HEK293 (cell line): ENCODE measurements around the gene ATP4A.

ENCODE experiments used
- KLF7 ChIP-seq: fragments of 450-650 bp; formaldehyde crosslinking; IDR thresholded peaks from 2 replicates; pipeline ENCODE4 v1.5.1; 2016; ENCODE audit warnings: missing biosample characterization, missing genetic modification characterization, borderline replicate concordance
- SETDB1 ChIP-seq: IDR thresholded peaks from one replicate; pipeline ENCODE4 v1.6.1; 2017; ENCODE audit warnings: mild to moderate bottlenecking, low read length, moderate library complexity, mixed read lengths; ENCODE audit not compliant: insufficient read length
- SP2 ChIP-seq: fragments of 450-650 bp; formaldehyde crosslinking; IDR thresholded peaks from 2 replicates; pipeline ENCODE4 v1.5.1; 2016; ENCODE audit warnings: missing biosample characterization, missing genetic modification characterization
- ZBTB1 ChIP-seq: fragments of 450-650 bp; formaldehyde crosslinking; IDR thresholded peaks from 2 replicates; pipeline ENCODE4 v1.5.1; 2016; ENCODE audit warnings: missing biosample characterization, missing genetic modification characterization
- ZFP37 ChIP-seq: fragments of 450-650 bp; formaldehyde crosslinking; IDR thresholded peaks from 2 replicates; pipeline ENCODE4 v1.5.1; 2016; ENCODE audit warnings: missing biosample characterization, missing genetic modification characterization
- ZNF10 ChIP-seq: fragments of 450-650 bp; formaldehyde crosslinking; IDR thresholded peaks from 2 replicates; pipeline ENCODE4 v1.5.1; 2017; ENCODE audit warnings: missing biosample characterization, missing genetic modification characterization
- ZNF112 ChIP-seq: fragments of 450-650 bp; formaldehyde crosslinking; IDR thresholded peaks from 2 replicates; pipeline ENCODE4 v1.5.0; 2017; ENCODE audit warnings: missing biosample characterization, missing genetic modification characterization
- ZNF138 ChIP-seq: fragments of 450-650 bp; formaldehyde crosslinking; IDR thresholded peaks from 2 replicates; pipeline ENCODE4 v1.5.1; 2016; ENCODE audit warnings: missing biosample characterization, missing genetic modification characterization, borderline replicate concordance
- ZNF140 ChIP-seq: fragments of 450-650 bp; formaldehyde crosslinking; IDR thresholded peaks from 2 replicates; pipeline ENCODE4 v1.5.1; 2016; ENCODE audit warnings: missing biosample characterization, missing genetic modification characterization
- ZNF2 ChIP-seq: fragments of 450-650 bp; formaldehyde crosslinking; IDR thresholded peaks from 2 replicates; pipeline ENCODE4 v1.5.1; 2016; ENCODE audit warnings: missing biosample characterization, missing genetic modification characterization
- ZNF211 ChIP-seq: fragments of 450-650 bp; formaldehyde crosslinking; IDR thresholded peaks from 2 replicates; pipeline ENCODE4 v1.5.1; 2016; ENCODE audit warnings: low read depth, missing biosample characterization, missing genetic modification characterization
- ZNF24 ChIP-seq: fragments of 450-650 bp; formaldehyde crosslinking; IDR thresholded peaks from 2 replicates; pipeline ENCODE4 v1.5.1; 2016; ENCODE audit warnings: missing biosample characterization, missing genetic modification characterization
- ZNF366 ChIP-seq: fragments of 450-650 bp; formaldehyde crosslinking; conservative IDR thresholded peaks from 2 replicates; pipeline ENCODE4 v1.5.1; 2016; ENCODE audit warnings: missing biosample characterization, missing genetic modification characterization
- ZNF391 ChIP-seq: fragments of 450-650 bp; formaldehyde crosslinking; IDR thresholded peaks from 2 replicates; pipeline ENCODE4 v1.5.1; 2016; ENCODE audit warnings: low read depth, missing biosample characterization, missing genetic modification characterization, borderline replicate concordance
- ZNF404 ChIP-seq: fragments of 450-650 bp; formaldehyde crosslinking; IDR thresholded peaks from 2 replicates; pipeline ENCODE4 v1.5.1; 2017; ENCODE audit warnings: missing biosample characterization, missing genetic modification characterization
- ZNF423 ChIP-seq: fragments of 450-650 bp; formaldehyde crosslinking; IDR thresholded peaks from 2 replicates; pipeline ENCODE4 v1.5.1; 2016; ENCODE audit warnings: missing biosample characterization, missing genetic modification characterization
- ZNF48 ChIP-seq: fragments of 450-650 bp; formaldehyde crosslinking; IDR thresholded peaks from 2 replicates; pipeline ENCODE4 v1.5.1; 2016; ENCODE audit warnings: missing biosample characterization, missing genetic modification characterization
- ZNF529 ChIP-seq: fragments of 450-650 bp; formaldehyde crosslinking; IDR thresholded peaks from 2 replicates; pipeline ENCODE4 v1.5.1; 2017; ENCODE audit warnings: missing genetic modification characterization, missing biosample characterization; ENCODE audit not compliant: insufficient replicate concordance
- ZNF544 ChIP-seq: fragments of 450-650 bp; formaldehyde crosslinking; IDR thresholded peaks from 2 replicates; pipeline ENCODE4 v1.5.0; 2017; ENCODE audit warnings: missing biosample characterization, missing genetic modification characterization
- ZNF701 ChIP-seq: fragments of 450-650 bp; formaldehyde crosslinking; IDR thresholded peaks from 2 replicates; pipeline ENCODE4 v1.5.1; 2016; ENCODE audit warnings: missing biosample characterization, missing genetic modification characterization
- ZNF76 ChIP-seq: fragments of 450-650 bp; formaldehyde crosslinking; IDR thresholded peaks from 2 replicates; pipeline ENCODE4; 2016; ENCODE audit warnings: low read depth, missing biosample characterization, missing genetic modification characterization, borderline replicate concordance
- ZNF843 ChIP-seq: fragments of 450-650 bp; formaldehyde crosslinking; IDR thresholded peaks from 2 replicates; pipeline ENCODE4 v1.5.1; 2016; ENCODE audit warnings: missing biosample characterization, missing genetic modification characterization
- TF ChIP-seq, protein P1 (sequence below): fragments of 450-650 bp; formaldehyde crosslinking; IDR thresholded peaks from 2 replicates; pipeline ENCODE4 v1.5.1; 2017; ENCODE audit warnings: missing biosample characterization, missing genetic modification characterization
- TF ChIP-seq, protein P2 (sequence below): sonication (generic); formaldehyde crosslinking; IDR thresholded peaks from 2 replicates; pipeline ENCODE4 v1.8.1; 2022; ENCODE audit warnings: mild to moderate bottlenecking, moderate library complexity, missing genetic modification reagents
- TF ChIP-seq, protein P3 (sequence below): fragments of 450-650 bp; formaldehyde crosslinking; IDR thresholded peaks from 2 replicates; pipeline ENCODE4 v1.5.1; 2016; ENCODE audit warnings: missing biosample characterization, missing genetic modification characterization
- TF ChIP-seq, protein P4 (sequence below): fragments of 450-650 bp; formaldehyde crosslinking; IDR thresholded peaks from 2 replicates; pipeline ENCODE4 v1.5.1; 2016; ENCODE audit warnings: missing biosample characterization, missing genetic modification characterization
- TF ChIP-seq, protein P5 (sequence below): fragments of 450-650 bp; formaldehyde crosslinking; IDR thresholded peaks from 2 replicates; pipeline ENCODE4 v1.5.1; 2017; ENCODE audit warnings: missing biosample characterization, mild to moderate bottlenecking, missing genetic modification characterization, moderate library complexity
- TF ChIP-seq, protein P6 (sequence below): fragments of 450-650 bp; formaldehyde crosslinking; IDR thresholded peaks from 2 replicates; pipeline ENCODE4 v1.5.1; 2016; ENCODE audit warnings: missing biosample characterization, missing genetic modification characterization
- TF ChIP-seq, protein P7 (sequence below): fragments of 450-650 bp; formaldehyde crosslinking; IDR thresholded peaks from 2 replicates; pipeline ENCODE4 v1.5.1; 2016; ENCODE audit warnings: missing biosample characterization, missing genetic modification characterization

ATP4A gene

DNA sequence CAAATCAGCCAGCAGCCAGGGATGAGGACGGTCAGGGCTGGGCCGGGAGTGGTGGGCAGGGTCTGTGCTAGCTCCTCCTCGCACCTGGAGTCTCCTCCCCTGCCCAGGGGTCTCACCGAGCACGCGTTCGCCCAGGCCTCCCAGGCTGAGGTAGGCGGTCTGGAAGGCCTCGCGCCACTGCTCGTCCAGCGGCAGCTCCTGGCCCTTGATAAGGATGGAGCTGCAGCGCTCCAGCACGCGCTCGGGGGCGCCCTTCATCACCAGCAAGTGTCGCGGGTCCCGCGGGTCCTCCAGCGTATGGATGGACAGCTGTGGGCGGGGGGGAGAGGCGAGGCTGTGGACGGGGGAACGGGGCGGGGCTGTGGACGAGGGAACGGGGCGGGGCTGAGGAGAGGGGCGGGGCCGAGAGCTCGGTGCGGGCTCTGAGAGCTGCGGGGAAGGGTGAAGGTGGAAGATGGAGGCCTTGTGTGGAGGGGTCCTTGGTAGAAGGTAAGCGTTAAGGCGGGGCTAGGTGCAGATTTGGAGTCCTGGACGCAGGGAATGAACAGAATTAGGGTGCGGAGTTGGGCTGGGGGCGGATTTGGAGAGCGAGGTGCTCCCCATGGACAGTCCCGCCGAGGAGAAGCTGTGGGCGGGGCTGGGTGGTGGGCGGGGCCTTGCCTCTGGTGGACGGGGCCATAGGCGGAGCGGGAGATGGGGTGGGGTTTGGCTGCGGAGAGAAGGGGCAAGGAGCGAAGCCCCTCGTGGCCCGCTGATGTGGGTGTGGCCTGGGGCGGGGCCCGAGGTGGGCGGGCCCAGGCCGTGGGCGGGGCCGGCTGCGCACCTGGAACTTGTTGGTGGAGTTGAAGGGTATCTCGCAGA lies 5.7 kb downstream of the ATP4A start (continued):
- TF ChIP-seq, protein P1, sequence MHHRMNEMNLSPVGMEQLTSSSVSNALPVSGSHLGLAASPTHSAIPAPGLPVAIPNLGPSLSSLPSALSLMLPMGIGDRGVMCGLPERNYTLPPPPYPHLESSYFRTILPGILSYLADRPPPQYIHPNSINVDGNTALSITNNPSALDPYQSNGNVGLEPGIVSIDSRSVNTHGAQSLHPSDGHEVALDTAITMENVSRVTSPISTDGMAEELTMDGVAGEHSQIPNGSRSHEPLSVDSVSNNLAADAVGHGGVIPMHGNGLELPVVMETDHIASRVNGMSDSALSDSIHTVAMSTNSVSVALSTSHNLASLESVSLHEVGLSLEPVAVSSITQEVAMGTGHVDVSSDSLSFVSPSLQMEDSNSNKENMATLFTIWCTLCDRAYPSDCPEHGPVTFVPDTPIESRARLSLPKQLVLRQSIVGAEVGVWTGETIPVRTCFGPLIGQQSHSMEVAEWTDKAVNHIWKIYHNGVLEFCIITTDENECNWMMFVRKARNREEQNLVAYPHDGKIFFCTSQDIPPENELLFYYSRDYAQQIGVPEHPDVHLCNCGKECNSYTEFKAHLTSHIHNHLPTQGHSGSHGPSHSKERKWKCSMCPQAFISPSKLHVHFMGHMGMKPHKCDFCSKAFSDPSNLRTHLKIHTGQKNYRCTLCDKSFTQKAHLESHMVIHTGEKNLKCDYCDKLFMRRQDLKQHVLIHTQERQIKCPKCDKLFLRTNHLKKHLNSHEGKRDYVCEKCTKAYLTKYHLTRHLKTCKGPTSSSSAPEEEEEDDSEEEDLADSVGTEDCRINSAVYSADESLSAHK, result no peak
- TF ChIP-seq ZNF529 (tag by site-specific recombination), result no peak
- TF ChIP-seq ZNF112 (tag by site-specific recombination), result no peak
- no peak for TF ChIP-seq ZNF404 (tag by site-specific recombination)
- TF ChIP-seq, protein P2, sequence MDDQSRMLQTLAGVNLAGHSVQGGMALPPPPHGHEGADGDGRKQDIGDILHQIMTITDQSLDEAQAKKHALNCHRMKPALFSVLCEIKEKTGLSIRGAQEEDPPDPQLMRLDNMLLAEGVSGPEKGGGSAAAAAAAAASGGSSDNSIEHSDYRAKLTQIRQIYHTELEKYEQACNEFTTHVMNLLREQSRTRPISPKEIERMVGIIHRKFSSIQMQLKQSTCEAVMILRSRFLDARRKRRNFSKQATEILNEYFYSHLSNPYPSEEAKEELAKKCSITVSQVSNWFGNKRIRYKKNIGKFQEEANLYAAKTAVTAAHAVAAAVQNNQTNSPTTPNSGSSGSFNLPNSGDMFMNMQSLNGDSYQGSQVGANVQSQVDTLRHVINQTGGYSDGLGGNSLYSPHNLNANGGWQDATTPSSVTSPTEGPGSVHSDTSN, result no peak
- no peak for TF ChIP-seq ZFP37 (tag by site-specific recombination)
- TF ChIP-seq ZNF140, result no peak
- TF ChIP-seq, protein P3, sequence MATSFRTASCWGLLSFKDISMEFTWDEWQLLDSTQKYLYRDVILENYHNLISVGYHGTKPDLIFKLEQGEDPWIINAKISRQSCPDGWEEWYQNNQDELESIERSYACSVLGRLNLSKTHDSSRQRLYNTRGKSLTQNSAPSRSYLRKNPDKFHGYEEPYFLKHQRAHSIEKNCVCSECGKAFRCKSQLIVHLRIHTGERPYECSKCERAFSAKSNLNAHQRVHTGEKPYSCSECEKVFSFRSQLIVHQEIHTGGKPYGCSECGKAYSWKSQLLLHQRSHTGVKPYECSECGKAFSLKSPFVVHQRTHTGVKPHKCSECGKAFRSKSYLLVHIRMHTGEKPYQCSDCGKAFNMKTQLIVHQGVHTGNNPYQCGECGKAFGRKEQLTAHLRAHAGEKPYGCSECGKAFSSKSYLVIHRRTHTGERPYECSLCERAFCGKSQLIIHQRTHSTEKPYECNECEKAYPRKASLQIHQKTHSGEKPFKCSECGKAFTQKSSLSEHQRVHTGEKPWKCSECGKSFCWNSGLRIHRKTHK (tag by site-specific recombination), result no peak
- peak; percentile 97 for TF ChIP-seq SP2 (tag by site-specific recombination)
- TF ChIP-seq, protein P4, sequence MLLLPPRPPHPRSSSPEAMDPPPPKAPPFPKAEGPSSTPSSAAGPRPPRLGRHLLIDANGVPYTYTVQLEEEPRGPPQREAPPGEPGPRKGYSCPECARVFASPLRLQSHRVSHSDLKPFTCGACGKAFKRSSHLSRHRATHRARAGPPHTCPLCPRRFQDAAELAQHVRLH (tag by site-specific recombination), result no peak
- TF ChIP-seq ZNF2 (tag by site-specific recombination), result 0 out of 2 replicates have a peak, but pooled peaks have one; percentile 29
- no peak; the same call in 1 of the 2 replicates for TF ChIP-seq ZNF10 (tag by site-specific recombination)
- no peak for TF ChIP-seq ZNF138 (tag by site-specific recombination)
- TF ChIP-seq ZNF366 (tag by site-specific recombination), result peak; percentile 39; the same call in 1 of the 2 replicates
- no peak for TF ChIP-seq ZNF544 (tag by site-specific recombination)
- TF ChIP-seq, protein P5, sequence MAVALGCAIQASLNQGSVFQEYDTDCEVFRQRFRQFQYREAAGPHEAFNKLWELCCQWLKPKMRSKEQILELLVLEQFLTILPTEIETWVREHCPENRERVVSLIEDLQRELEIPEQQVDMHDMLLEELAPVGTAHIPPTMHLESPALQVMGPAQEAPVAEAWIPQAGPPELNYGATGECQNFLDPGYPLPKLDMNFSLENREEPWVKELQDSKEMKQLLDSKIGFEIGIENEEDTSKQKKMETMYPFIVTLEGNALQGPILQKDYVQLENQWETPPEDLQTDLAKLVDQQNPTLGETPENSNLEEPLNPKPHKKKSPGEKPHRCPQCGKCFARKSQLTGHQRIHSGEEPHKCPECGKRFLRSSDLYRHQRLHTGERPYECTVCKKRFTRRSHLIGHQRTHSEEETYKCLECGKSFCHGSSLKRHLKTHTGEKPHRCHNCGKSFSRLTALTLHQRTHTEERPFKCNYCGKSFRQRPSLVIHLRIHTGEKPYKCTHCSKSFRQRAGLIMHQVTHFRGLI (tag by site-specific recombination), result no peak
- no peak for TF ChIP-seq ZNF701 (tag by site-specific recombination)
- TF ChIP-seq, protein P6, sequence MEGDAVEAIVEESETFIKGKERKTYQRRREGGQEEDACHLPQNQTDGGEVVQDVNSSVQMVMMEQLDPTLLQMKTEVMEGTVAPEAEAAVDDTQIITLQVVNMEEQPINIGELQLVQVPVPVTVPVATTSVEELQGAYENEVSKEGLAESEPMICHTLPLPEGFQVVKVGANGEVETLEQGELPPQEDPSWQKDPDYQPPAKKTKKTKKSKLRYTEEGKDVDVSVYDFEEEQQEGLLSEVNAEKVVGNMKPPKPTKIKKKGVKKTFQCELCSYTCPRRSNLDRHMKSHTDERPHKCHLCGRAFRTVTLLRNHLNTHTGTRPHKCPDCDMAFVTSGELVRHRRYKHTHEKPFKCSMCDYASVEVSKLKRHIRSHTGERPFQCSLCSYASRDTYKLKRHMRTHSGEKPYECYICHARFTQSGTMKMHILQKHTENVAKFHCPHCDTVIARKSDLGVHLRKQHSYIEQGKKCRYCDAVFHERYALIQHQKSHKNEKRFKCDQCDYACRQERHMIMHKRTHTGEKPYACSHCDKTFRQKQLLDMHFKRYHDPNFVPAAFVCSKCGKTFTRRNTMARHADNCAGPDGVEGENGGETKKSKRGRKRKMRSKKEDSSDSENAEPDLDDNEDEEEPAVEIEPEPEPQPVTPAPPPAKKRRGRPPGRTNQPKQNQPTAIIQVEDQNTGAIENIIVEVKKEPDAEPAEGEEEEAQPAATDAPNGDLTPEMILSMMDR (tag by site-specific recombination), result no peak
- no peak for TF ChIP-seq ZNF211
- TF ChIP-seq ZNF391, result no peak
- TF ChIP-seq ZNF76 (tag by site-specific recombination), result peak; percentile 10; the same call in 1 of the 2 replicates
- peak; percentile 93 for TF ChIP-seq ZBTB1 (tag by site-specific recombination)
- TF ChIP-seq, protein P7, sequence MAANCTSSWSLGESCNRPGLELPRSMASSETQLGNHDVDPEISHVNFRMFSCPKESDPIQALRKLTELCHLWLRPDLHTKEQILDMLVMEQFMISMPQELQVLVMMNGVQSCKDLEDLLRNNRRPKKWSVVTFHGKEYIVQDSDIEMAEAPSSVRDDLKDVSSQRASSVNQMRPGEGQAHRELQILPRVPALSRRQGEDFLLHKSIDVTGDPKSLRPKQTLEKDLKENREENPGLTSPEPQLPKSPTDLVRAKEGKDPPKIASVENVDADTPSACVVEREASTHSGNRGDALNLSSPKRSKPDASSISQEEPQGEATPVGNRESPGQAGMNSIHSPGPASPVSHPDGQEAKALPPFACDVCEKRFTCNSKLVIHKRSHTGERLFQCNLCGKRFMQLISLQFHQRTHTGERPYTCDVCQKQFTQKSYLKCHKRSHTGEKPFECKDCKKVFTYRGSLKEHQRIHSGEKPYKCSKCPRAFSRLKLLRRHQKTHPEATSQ, result 0 out of 2 replicates have a peak, but pooled peaks have one; percentile 36
- no peak for TF ChIP-seq SETDB1
- no peak; the same call in none of the 2 replicates for TF ChIP-seq ZNF24 (tag by site-specific recombination)
- no peak for TF ChIP-seq ZNF423 (tag by site-specific recombination)
- no peak for TF ChIP-seq ZNF48 (tag by site-specific recombination)
- peak; percentile 78; the same call in 1 of the 2 replicates for TF ChIP-seq KLF7
- TF ChIP-seq ZNF843, result peak; percentile 17
